Measurements from ENCODE around the gene ABCD2. TPM values are rescaled to one million over a fixed set of nuclear protein-coding genes. Genes with fewer than 3 reads are reported as not detected.
"Not testable (repeated sequence)": the region's sequence is repeated elsewhere in the genome, so short reads cannot be mapped to it uniquely, and the experiment has no call there.

ABCD2 gene
- total RNA-seq, 4 donors from 2014 or later: 0.35 to 2.6 (median 1.7) TPM

DNA sequence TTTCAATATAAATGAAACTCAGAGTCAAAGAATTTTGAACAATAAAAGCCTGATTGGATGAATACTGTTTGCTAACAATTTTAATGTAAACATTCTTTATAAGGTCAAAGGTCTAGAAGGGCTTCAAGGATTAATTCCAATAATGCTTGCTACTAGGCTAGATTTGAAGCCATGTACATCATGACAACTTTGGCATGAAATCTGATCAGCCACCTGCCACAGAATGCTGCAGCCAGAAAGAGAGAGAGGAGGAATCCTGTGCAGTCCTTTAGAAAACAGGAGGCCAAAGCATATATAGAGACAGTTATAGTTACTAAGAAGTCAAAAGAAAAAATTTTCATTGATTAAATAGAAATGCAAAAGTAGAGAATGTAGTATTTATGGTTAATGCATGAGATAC lies 47.1 kb downstream of the ABCD2 start:
- Histone ChIP-seq H3K9me3 (peaks cover 0 to 14% (median 0%) of the 10 kb centered on the region in 3 donors), H3K4me1 (no peaks in the 10 kb centered on the region), H3K4me3 (no peak overlapping the region), H3K27me3 (no peaks in the 10 kb centered on the region), H3K36me3 (peaks cover 0 to 12% of the 10 kb centered on the region in 2 donors), H3K27ac (no peak overlapping the region)
- TF ChIP-seq EP300 (IDR thresholded peaks at IDR 0.05) (no peak), CTCF (IDR thresholded peaks at IDR 0.05) (no peak), POLR2A (IDR thresholded peaks at IDR 0.05) (no peak), POLR2AphosphoS5 (IDR thresholded peaks at IDR 0.05) (no peak)
- no peak for ATAC-seq

- H3K9me3 ChIP-seq: peaks cover 0 to 14% (median 0%) of the 10 kb centered on the region in 3 donors
- 65 to 68% methylated on average over 4 of the region's 4 CpGs for WGBS, 2 donors (ENCODE audit: low coverage in 1 of 2)
- peaks cover 0 to 12% of the 10 kb centered on the region in 2 donors for H3K36me3 ChIP-seq
- H3K27ac ChIP-seq: no peak overlapping the region
- no peaks in the 10 kb centered on the region for H3K27me3 ChIP-seq
- TF ChIP-seq CTCF (IDR thresholded peaks at IDR 0.05): no peak
- TF ChIP-seq EP300 (IDR thresholded peaks at IDR 0.05): no peak
- no peak for TF ChIP-seq POLR2AphosphoS5 (IDR thresholded peaks at IDR 0.05)
- TF ChIP-seq POLR2A (IDR thresholded peaks at IDR 0.05): no peak
- H3K4me3 ChIP-seq: no peak overlapping the region
- no peak for ATAC-seq
- H3K4me1 ChIP-seq: no peaks in the 10 kb centered on the region
Measured at GRCh38 chr12:39571351-39571750, 48.3 kb downstream of the ABCD2 start.

GRCh38 chr12:39553476-39553875 lies 66.1 kb downstream of the ABCD2 start:
- H3K4me3 ChIP-seq: no peak overlapping the region
- H3K4me1 ChIP-seq: no peaks in the 10 kb centered on the region
- TF ChIP-seq POLR2A (IDR thresholded peaks at IDR 0.05) (no peak), EP300 (IDR thresholded peaks at IDR 0.05) (no peak), POLR2AphosphoS5 (IDR thresholded peaks at IDR 0.05) (no peak), CTCF (IDR thresholded peaks at IDR 0.05) (no peak)
- no peak overlapping the region for H3K27ac ChIP-seq
- peaks cover 0 to 31% (median 0%) of the 10 kb centered on the region in 3 donors for H3K9me3 ChIP-seq
- ATAC-seq: no peak
- H3K36me3 ChIP-seq: peaks cover 0 to 22% of the 10 kb centered on the region in 2 donors
- no peaks in the 10 kb centered on the region for H3K27me3 ChIP-seq

GRCh38 chr12:39544211-39544610 lies 75.4 kb downstream of the ABCD2 start:
- H3K4me1 ChIP-seq, H3K9me3 ChIP-seq, H3K36me3 ChIP-seq, ATAC-seq, H3K27ac ChIP-seq, H3K27me3 ChIP-seq, H3K4me3 ChIP-seq: not testable (repeated sequence)
- WGBS, 2 donors (ENCODE audit: low coverage in 1 of 2): 30 to 51% methylated on average over 2 of the region's 2 CpGs

DNA sequence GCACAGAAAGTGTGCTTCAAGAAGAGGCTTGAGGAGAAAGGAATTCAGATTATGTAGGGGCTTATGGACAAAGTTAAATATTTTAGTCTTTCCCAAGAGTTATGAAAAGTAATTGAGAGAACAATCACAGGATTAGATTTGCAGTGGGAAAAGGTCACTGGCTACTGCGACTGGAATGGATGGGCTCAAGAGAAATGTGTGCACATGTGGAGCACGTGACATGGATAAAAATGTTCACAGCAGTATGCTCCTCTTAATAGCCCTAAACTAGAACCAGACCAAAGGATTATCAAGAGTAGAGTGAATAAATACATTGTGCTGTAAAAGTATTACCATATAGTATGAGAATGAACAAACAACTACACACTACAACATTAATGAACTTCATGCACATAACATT lies 78.1 kb downstream of the ABCD2 start:
- ATAC-seq: no peak
- H3K36me3 ChIP-seq: no peaks in the 10 kb centered on the region
- H3K9me3 ChIP-seq: no peaks in the 10 kb centered on the region
- 9 to 31% methylated on average over 2 of the region's 2 CpGs for whole genome bisulfite sequencing, 2 donors (ENCODE audit: low coverage in 1 of 2)
- H3K27ac ChIP-seq: no peak overlapping the region
- H3K27me3 ChIP-seq: no peaks in the 10 kb centered on the region
- no peak for TF ChIP-seq EP300 (IDR thresholded peaks at IDR 0.05)
- no peak for TF ChIP-seq POLR2AphosphoS5 (IDR thresholded peaks at IDR 0.05)
- TF ChIP-seq POLR2A (IDR thresholded peaks at IDR 0.05): no peak
- TF ChIP-seq CTCF (IDR thresholded peaks at IDR 0.05): no peak
- H3K4me1 ChIP-seq: no peaks in the 10 kb centered on the region
- H3K4me3 ChIP-seq: no peak overlapping the region

GRCh38 chr12:39538679-39539104 lies 80.9 kb downstream of the ABCD2 start:
- H3K36me3 ChIP-seq: no peaks in the 10 kb centered on the region
- no peaks in the 10 kb centered on the region for H3K9me3 ChIP-seq
- H3K4me3 ChIP-seq: no peak overlapping the region
- 94 to 98% methylated on average over 8 to 18 of the region's 18 CpGs for WGBS, 2 donors (ENCODE audit: low coverage in 1 of 2)
- no peak overlapping the region for H3K27ac ChIP-seq
- H3K27me3 ChIP-seq: no peaks in the 10 kb centered on the region
- ATAC-seq: no peak
- H3K4me1 ChIP-seq: no peaks in the 10 kb centered on the region
- TF ChIP-seq EP300 (IDR thresholded peaks at IDR 0.05) (no peak), POLR2A (IDR thresholded peaks at IDR 0.05) (no peak), CTCF (IDR thresholded peaks at IDR 0.05) (no peak), POLR2AphosphoS5 (IDR thresholded peaks at IDR 0.05) (no peak)

Data from gastroesophageal sphincter (tissue), 4 donors.